HG02840 (cell line): ENCODE measurements around the gene CYTH1.

Source experiments
- ATAC-seq: cut with Tn5 transposase; IDR thresholded peaks from one replicate; pipeline ENCODE4 v1.9.1; 2021; ENCODE audit warnings: mild to moderate bottlenecking, moderate library complexity, moderate number of reproducible peaks; ENCODE audit not compliant: unreplicated experiment, low FRiP score

The CYTH1 gene, protein sequence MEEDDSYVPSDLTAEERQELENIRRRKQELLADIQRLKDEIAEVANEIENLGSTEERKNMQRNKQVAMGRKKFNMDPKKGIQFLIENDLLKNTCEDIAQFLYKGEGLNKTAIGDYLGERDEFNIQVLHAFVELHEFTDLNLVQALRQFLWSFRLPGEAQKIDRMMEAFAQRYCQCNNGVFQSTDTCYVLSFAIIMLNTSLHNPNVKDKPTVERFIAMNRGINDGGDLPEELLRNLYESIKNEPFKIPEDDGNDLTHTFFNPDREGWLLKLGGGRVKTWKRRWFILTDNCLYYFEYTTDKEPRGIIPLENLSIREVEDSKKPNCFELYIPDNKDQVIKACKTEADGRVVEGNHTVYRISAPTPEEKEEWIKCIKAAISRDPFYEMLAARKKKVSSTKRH

DNA sequence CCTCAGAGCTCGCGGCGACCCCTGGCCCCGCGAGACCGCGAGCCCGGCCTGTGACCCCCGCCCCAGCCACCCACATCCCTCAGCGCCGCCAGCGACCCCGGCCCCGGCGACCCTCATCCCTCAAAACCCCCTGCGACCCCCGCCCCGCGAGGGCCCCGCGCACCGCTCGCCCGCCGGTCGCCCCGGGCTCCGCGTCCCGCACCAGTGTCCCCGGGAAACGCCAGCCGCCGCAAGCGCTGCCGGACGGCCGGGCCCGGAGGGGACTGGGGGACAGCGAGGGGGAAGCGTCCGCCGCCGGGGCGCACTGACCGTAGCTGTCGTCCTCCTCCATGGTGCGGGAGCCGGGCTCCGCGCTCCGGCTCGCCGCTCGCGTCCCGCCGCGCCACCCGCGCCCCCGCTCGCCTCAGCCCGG is at the start of gene CYTH1:
Gene CYTH1, minus strand, starts transcription at position 381 of the 412 bp plus-strand sequence. Its CDS starts 50 bp downstream, at position 331.
- ATAC-seq, result peak; percentile 42

DNA sequence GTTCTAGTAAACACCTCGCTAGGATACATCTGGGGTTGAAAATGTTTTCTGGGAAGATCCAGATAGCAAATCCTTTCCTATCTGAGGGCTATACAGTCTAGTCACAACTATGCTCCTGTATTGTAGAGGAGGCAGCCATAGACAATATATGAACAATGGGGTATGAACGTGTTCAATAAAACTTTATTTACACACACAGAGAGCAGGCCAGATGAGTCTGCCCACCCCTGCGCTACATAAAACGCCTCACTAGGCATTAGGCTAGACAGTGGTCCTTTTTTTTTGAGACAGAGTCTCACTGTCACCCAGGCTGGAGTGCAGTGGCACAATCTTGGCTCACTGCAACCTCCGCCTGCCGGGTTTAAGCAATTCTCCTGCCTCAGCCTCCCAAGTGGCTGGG is 47.4 kb upstream of the CYTH1 start:
- ATAC-seq, result no peak

DNA sequence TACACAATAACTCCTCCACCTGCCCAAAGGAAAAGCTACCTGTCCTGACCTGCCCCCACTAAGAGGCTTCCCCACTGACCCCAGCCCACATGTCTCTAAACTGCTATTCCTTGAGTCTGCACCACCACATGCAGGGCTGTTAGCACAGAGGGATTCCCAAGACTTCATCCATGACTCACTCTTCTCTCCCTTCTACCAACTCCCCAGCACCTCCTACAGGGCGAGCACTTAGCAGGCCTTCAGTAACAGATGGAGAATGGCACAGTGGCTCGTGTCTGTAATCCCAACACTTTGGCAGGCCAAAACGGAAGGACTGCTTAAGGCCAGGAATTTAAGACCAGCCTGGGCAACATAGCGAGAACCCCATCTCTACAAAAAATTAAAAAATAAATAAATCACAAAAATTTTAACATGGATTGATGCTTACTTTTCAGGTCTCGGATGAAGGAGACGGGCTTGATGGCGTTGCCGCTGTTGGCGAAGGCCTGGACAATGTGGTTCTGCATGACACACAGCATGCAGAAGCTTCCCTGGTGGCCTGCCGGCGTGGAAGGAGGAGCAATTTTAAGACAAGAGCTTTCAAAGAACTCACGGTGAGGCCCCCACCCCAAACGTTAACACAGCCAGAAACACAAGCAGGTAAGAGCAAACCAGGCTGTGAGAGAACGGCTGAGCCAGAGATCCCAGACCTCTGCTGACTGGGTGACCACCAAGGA is 46.6 kb upstream of the CYTH1 start:
- no peak for ATAC-seq

DNA sequence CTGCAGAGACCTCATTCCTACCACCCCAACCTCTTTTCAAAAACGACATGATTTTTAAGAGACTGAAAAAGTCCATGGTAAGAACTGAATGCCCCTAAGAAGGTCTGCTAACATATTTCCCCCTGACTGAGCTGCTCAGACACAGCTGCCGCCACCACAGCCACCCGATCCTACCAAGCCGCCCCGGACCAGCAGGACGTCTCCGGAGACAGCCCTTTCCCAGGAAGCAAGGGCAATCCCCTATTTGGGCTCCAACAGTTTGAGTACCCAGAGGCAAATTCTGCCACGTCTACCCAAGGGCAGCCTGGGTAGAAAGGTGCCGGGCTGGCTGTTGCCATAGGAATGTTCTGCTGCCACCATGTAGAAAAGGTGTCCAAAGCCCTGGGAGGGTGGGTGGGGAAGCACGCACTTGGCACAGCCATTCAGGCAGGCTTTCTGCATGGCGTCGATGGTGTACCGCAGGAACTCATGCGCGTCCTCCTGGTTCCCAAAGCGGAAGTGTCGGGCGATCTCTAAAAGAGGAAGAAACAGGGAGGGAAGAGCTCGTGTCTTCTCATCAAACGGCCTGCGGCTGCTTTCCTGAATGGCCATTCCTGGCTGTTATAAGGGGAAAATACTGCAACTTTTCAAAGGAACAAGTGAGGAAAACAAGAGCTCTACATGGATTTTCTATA is 44.9 kb upstream of the CYTH1 start:
- ATAC-seq, result no peak

DNA sequence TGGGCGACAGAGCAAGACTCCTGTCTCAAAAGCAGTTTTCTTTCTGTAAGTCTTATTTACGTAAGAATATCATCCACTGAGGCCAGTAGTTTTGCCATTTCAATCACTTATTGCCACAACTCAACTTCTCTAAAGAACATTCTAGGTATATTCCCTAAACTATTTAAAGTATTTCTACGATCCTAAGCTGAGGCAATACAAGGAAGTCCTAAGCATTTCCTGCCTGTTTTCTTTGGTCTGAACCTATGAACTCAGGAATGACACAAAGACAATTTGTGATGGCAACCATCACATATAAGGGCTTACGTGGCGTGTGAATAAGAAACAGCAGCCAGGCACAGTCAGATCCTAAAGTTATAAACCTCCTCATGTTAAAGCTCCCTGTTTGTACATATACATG is 44.3 kb upstream of the CYTH1 start:
- ATAC-seq, result no peak

DNA sequence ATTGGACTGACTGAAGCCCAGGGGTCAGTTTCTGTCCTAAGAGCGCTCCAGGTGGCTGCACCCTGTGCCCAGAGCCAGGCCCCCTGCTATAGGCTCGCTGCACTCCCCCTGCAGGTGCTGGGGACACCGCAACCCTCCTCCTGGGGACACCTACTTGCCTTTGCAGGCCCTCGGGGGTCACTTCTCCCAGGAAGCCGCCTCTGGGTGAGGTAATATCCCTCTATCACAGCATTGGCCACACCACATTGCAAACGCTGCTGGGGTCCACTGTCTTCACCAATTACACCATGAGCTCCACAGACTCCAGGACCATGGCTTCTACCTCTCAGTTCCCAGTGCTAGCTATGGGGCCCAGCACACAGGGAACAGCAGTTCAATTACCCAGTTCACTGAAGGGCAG is 43.6 kb upstream of the CYTH1 start:
- no peak for ATAC-seq

DNA sequence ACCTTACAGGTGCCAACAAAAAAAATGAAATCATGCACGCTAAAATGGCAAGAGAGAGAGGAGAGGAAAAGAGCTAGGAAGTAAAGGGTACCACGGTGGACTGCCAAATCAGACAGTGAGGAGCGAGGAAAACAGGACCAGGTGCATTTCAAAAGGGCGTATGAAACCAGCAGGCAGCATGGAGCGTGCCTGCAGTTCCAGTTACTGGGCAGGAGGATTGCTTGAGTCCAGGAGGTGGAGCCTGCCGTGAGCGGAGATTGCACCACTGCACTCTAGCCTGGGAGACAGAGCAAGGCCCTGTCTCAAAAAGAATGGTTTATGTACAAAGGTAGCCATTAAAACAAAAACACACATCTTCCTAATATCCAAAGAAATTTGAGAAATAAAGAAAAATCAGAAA is 42.2 kb upstream of the CYTH1 start:
- no peak for ATAC-seq

DNA sequence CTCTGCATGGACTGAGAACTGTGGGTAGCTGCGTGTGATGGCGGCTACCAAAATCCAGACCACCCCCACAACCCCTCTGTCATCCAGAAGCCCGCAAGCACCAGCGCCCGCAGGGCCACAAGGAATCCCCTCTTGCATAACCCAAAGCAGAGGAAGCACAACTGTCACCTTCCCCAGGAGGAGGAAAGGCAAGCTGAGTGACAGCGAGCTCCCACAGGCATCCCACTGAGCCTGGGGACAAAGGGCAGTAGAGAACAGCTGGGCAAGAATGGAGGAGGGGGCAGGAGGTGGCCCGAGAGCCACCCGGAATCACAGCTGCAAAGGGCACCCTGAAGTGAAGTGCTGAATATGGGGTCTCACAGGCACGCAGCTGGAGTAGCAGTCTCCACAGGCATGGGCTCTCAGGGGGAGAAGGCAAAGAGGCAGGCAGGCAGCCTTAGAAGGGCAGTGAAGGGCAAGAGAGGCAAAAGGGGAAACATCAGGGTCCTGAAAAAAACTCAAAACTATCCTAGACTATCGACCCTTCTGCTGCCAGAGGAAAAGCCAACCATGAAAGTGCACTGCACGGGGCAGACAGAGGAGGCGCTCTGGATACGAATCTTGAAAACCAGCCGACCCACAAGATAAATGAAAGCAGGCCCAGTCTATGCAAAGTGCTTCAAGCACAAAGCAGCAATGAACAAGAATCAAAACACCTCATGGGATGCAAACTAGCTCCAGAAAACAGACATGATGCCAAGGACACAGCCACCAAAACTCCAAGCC is 41.4 kb upstream of the CYTH1 start:
- ATAC-seq, result no peak

DNA sequence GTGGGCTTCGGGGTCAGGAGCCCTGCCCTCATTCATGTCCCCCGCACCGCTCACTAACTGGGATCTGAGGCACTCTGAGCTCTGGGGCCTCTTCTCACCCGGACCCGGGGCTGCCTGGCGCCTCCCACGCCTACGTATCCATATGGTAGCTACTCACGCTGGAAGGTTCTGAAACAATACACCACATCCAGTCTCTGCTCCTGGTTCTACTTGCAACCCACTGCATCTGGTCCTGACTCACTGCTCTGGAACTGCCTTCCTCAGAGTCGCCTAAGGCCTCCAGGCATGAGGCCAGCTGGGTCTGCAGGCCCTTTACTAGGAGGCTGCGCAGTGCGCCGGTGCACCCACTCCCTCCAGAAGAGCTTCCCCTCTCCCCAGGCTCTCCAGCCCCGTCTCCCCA is 40.5 kb upstream of the CYTH1 start:
- no peak for ATAC-seq

DNA sequence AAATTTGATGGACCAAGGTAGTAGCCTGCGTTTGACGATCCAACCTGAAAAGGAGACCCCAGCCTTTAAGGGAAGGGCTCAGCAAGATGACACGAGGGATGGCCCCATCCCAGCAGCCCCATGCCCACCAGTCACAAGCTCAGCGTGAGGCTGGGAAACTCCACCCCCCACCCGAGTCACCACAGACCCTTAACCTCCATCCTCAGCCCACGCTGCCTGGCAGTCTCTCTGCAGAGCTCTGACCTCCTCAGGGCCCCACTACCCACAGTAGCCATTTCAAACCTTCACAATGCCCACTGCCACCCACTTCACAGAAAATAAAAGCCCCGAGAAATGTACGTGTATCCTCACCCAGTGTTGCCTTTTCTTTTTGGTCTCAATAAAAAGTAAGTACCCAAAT is 39.9 kb upstream of the CYTH1 start:
- no peak for ATAC-seq

DNA sequence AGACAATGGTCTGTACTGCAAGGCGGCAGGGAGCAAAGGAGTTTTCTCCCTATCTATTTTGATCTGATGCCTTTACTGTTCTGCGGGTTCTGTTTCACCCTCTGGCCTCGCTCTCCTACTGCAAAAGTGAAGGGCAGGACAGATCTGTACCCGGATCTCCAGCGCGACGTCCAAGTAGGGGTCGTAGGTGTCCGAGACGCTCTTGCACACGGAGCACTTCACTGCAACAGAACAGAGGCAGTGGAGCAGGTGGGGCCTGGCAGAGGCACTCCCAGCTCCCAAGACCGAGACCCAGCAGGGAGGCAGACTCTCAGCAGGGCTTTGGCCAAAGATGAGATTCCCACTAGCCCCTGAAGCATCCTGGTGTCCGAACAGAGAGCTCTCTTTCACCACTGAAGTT is 38.8 kb upstream of the CYTH1 start:
- no peak for ATAC-seq

DNA sequence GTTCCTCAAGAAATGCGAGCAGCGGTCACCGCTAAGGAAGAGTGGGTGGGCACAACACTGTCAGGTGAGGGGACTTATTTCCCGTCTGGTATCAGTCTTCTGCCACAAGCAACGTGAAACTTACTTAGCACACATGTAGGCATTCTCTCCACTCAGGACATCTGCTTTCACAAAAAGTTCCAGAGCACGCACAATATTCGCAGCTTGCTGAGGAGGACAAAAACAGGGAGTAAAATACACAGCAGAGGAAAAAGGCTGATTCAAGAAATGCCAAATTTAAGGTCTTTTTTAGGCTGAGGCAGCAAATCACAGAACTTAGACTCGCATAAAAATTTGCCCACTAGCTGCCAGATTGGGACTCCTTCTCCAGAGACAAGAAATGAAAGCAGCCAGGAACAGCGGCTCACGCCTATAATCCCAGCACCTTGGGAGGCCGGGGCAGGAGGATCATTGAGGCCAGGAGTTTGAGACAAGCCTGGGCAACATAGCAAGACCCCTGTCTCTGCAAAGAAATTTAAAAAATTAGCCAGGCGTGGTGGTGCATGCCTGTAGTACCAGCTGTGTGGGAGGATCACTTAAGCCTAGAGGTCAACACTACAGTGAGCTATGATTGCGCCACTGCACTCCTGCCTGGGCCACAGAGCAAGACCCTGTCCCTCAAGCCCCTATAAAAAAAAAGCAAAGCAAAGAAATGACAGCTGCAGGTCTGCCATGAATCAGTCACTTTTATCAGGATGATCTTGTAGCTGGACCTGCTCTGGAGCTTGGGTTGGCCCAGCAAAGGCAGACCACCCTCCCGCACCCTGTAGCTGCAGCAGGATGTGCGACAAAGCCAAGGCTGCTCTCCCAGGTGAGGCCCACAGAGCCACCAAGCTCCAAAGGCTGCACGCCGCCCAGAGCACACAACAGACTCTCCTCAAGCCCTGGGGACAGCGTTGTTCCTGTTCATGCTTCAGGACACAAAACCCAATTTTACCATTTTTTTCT is 38.0 kb upstream of the CYTH1 start:
- ATAC-seq, result no peak

DNA sequence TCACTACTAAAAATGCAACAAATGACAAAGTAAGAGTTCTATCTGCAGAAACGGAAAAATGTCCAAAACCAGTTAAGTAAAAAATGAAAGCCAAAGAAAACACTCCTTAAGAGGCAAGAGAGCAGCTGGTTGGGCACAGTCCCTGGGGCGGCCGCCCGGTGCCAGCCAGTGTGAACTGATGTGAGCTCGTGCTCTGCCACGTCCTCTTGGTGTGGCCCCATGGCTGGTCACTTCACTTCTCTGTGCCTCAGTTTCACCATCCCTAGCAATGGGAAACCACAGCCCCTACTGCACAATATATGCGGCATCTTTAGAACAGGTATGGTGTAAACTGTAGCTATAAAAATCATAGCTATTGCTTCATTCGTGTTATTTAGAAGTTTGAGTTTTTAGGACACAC is 37.3 kb upstream of the CYTH1 start:
- ATAC-seq, result no peak

DNA sequence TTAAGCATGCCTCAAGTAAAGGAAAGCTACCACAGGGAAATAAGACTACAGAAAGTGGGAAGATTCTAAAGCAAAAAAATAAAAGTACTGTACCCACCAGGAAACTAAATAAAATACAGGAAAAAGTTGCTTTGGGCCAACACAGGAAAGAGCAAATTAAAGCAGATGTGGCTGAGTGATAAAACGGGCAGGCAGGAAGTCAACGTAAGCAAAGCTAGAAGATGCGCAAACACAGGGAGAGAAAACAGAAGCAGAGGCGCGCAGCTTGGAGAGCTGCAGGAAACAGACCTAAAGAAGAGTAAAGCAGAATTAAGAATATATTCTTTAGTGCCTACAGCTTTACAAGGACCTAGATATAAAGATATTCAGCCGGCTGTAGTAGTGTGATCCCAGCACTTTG is 36.9 kb upstream of the CYTH1 start:
- ATAC-seq, result no peak

DNA sequence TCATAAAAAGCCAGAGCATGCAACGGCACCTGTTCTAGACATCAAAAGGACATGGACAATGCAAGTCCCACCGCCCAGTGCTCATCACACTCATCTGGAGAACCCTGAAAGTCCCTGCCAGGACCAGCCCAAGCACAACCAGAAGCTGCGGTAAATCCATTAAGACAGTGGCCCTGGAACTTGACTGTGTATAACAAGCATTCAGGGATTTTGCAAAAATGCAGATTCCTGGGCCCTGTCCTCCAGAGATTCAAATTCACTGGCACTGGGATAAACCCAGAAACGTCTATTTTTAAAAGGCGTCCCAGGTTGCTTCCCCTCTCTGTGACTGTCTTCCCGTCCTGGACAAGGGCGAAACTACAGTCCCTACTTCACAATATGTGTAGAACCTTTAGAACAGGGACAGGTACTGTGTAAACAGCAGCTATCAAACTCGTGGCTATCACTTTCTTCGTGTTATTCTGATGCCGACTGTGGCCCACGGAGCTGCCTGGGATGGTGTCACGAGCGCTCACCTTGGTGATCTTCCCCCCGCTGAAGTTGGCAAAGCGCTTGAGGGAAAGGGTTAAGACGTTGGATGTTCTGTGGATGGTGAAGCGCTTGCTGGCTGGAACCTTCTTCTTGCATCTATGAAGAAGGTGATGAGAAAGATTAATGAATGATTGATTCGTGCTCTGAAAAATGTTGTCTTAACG is 36.2 kb upstream of the CYTH1 start:
- no peak for ATAC-seq

DNA sequence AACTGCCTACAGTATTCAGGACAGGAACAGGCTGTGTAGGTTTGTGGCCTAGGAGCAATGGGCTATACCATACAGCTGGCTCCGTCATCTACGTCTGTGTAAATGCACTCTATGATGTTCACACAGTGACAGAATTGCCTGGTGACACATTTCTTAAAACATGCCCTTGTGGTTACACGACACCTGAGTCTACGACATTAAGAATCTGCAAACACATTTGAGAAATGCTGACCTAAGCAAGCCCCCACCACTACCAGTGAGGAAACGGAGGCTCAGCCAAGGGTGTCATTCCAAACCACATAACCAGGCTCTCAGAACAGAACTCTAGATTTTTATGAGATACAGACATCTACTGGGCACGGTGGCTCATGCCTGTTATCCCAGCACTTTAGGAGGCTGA is 35.0 kb upstream of the CYTH1 start:
- no peak for ATAC-seq

DNA sequence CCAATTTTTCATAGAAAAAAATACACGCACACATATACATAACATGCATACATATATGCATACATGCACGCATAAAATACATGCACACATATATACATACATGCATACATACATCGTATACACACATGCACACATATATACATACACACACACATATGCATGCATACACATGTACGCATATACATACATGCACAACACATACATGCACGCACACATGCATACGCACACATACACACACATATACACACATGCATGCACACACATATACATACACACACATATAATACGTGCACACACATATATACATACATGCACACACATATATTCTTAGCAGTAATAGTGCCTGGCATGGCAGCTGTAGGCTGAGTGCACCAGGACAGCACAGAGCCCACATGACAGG is 33.6 kb upstream of the CYTH1 start:
- no peak for ATAC-seq

DNA sequence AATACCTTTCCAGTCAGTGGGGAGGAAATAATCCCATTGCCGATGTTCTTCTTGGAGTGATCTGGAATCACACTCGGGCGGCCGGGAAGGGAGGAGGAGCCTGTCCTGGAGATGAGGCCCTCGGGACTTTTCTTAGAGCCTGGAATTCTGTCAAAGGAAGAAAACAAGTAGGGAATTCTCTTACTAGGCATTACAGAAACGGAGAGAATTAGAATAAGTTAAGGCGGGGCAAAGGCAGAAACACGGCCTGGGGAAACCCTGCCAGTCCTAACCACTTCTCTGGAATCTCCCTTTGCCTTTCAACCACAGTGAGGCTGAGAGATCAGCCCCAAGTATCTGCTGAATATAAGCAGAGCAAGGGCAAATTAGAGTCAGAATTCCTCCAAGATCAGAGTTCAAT is 30.8 kb upstream of the CYTH1 start:
- ATAC-seq, result no peak

DNA sequence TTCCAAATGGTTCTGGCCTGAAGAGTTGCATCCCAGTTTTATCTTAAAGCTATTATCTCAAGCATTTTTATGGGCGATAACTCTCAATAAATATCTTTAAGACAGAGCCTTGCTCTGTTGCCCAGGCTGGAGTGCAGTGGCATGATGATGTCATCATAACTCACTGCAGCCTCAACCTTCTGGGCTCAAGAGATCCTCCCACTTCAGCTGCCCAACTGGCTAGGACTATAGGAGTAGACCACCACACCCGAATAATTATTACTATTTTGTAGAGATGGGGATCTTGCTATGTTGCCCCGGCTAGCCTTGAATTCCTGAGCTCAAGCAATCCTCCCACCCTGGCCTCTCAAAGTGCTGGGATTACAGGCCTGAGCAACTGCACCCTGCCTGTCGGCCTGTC is 26.1 kb upstream of the CYTH1 start:
- ATAC-seq, result no peak
